ENCODE data around the gene HOXA4.

The HOXA4 gene

GRCh38 chr7:27130540-27131389 lies at the start of gene HOXA4:
Gene HOXA4 (minus strand): TSS chr7:27130757. CDS start chr7:27130733, 24 bp downstream.
- DNase-seq: peak; percentile 79

- DNase-seq: peak; percentile 66
Observed at GRCh38 chr7:27179503-27180430, 49.2 kb upstream of the HOXA4 start.

GRCh38 chr7:27179030-27179429 lies 48.5 kb upstream of the HOXA4 start:
- DNase-seq: no peak

- DNase-seq: no peak
Observed at GRCh38 chr7:27178366-27178765, 47.8 kb upstream of the HOXA4 start.

- no peak for DNase-seq
Observed at GRCh38 chr7:27177795-27178320, 47.3 kb upstream of the HOXA4 start.

- no peak for DNase-seq
Observed at GRCh38 chr7:27176962-27177794, 46.6 kb upstream of the HOXA4 start.

- DNase-seq: no peak
Observed at GRCh38 chr7:27176524-27176845, 45.9 kb upstream of the HOXA4 start.

- no peak for DNase-seq
Observed at GRCh38 chr7:27175626-27176523, 45.3 kb upstream of the HOXA4 start.

- DNase-seq: no peak
Observed at GRCh38 chr7:27174874-27175625, 44.5 kb upstream of the HOXA4 start.

- DNase-seq: no peak
Observed at GRCh38 chr7:27173956-27174873, 43.7 kb upstream of the HOXA4 start, which contains the start of gene HOXA10. Gene HOXA10 (minus strand): TSS chr7:27174320. CDS start chr7:27174306, 14 bp downstream.

GRCh38 chr7:27173511-27173955 lies 43.0 kb upstream of the HOXA4 start:
- DNase-seq: no peak

GRCh38 chr7:27172823-27173510 lies 42.4 kb upstream of the HOXA4 start:
- DNase-seq: no peak

GRCh38 chr7:27172315-27172774 lies 41.8 kb upstream of the HOXA4 start:
- DNase-seq: no peak

- DNase-seq: no peak
Observed at GRCh38 chr7:27171637-27172314, 41.2 kb upstream of the HOXA4 start.

- no peak for DNase-seq
Observed at GRCh38 chr7:27171325-27171636, 40.7 kb upstream of the HOXA4 start.

- no peak for DNase-seq
Observed at GRCh38 chr7:27170426-27171324, 40.1 kb upstream of the HOXA4 start.

All from stimulated activated CD4-positive, alpha-beta T cell treated with anti-CD3 and anti-CD28 coated beads, Interleukin-4, amount 100 ng/mL, for 24 hours (primary cell).